C4-2B (cell line): ENCODE data around the gene MALSU1.

ENCODE experiments used
- CTCF ChIP-seq: fragments of 450-650 bp; conservative IDR thresholded peaks from 2 replicates; pipeline ENCODE4 v1.5.1; 2017; ENCODE audit warnings: mild to moderate bottlenecking
- ZFX ChIP-seq: fragments of 450-650 bp; IDR thresholded peaks from 2 replicates; pipeline ENCODE4 v1.6.1; 2017

GRCh38 chr7:23254051-23254681 is 45.0 kb upstream of the MALSU1 start:
- TF ChIP-seq CTCF (no peak), ZFX (no peak)
